Thoracic aorta (tissue), 2 donors: Measurements from ENCODE around the gene EYA4. TPM values are rescaled to one million over a fixed set of nuclear protein-coding genes. Genes with fewer than 3 reads are reported as not detected.

ENCODE experiments used
- ATAC-seq: fragments of 150-250 bp; one replicate; pipeline ENCODE4 v1.8.0; 2017; ENCODE audit warnings: low read depth; ENCODE audit not compliant: insufficient number of reproducible peaks, low FRiP score
- DNase-seq: peaks from one replicate; pipeline ENCODE4 v3.0.0-alpha.2; 2020; ENCODE audit warnings: low spot score
- H3K27ac ChIP-seq, 2 donors: fragments of 200-600 bp; sonication (generic); 1 replicate in 1 of 2; 2 replicates in 1 of 2; pipeline ENCODE4 v1.5.1; 2016; ENCODE audit warnings: mild to moderate bottlenecking in 2 of 2, moderate library complexity in 2 of 2
- H3K27me3 ChIP-seq: fragments of 200-600 bp; sonication (generic); replicated peaks from 2 replicates; pipeline ENCODE4 v1.6.0; 2016; ENCODE audit warnings: mild to moderate bottlenecking; ENCODE audit not compliant: insufficient read depth
- H3K36me3 ChIP-seq: fragments of 200-600 bp; sonication (generic); one replicate; pipeline ENCODE4 v1.5.1; 2016
- H3K4me1 ChIP-seq, 2 donors: fragments of 200-600 bp; sonication (generic); 1 replicate in 1 of 2; 2 replicates in 1 of 2; pipeline versions ENCODE4 v1.5.1 to v1.6.0; 2016; ENCODE audit warnings: low read depth in 2 of 2, mild to moderate bottlenecking in 1 of 2; ENCODE audit not compliant: control insufficient read depth in 1 of 2
- H3K4me3 ChIP-seq: fragments of 200-600 bp; sonication (generic); 2 replicates; pipeline ENCODE4 v1.5.1; 2016; ENCODE audit warnings: mild to moderate bottlenecking
- H3K9me3 ChIP-seq: fragments of 200-600 bp; sonication (generic); 2 replicates; pipeline ENCODE4 v1.5.1; 2016
- total RNA-seq, 2 donors: library from RNA; depleted of rRNA; stranded (reverse); fragments of >200 nt; gene quantifications; one replicate each; pipeline versions ENCODE4 v1.1.0 to v1.2.3, GENCODE V29; 2016
- TF ChIP-seq, protein P1 (sequence below): fragments of 200-600 bp; sonication (generic); IDR thresholded peaks from one replicate; pipeline ENCODE4 v1.5.1; 2019; ENCODE audit warnings: antibody characterized with exemption

Gene EYA4
- total RNA-seq, 2 donors from 2014 or later = 1.3 to 3.0 TPM

DNA sequence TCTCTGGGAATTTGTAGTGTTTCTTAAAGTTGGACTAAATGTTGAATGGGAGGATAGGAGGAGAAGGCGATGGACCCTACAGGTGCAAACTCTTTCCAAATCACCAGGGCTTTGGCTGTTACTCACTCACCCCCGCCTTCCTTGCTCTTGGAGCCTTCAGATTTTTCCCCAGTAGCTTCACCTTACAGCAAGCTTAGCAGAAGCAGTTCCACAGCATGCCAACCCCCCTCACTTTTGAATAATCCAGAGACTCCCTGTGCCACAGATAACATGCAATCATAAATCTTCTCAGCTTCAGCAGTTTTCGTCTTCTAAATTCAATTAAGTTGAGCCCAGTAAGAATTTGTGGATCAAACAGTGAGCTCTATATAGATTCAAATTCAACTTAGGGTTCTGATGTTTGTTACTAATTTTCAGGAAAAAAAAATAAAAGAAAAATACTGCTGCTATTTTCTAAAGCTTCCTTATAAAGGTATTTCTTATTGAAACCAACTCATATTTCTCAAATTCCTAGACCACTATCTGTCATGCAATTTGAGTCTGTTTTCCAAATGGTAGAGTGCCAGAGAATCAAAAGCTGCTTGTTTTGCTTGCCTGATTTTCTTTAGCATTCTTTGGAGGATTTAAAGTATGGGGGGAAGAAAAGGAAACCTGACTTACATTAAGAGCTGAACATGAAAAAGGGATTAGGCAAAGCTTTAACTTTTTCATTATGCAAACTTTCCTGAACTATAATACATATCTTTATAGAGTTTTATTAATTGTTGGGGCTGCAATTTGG is 166.4 kb downstream of the EYA4 start:
- no peak for ATAC-seq

DNA sequence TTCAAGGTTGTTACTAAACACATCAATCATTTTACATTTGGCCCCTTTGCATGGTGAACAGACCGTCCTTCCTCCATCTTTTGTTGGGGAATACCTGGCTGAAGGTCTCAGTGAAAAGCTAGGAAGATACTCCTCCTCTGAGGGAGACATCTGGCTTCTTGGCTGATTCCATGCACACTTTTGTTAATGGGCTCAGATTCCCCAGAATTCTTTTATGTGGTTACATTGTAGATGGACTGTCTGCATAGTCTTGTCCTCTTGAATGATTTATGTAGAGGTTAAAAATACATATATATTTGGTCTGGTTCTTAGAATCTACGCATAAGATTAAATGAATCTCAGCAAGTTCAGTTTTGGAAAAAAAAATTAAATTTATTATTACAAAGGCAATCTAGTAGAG is 167.0 kb downstream of the EYA4 start:
- Histone ChIP-seq H3K9me3 (no peaks in the 10 kb centered on the region), H3K27ac (no peak overlapping the region), H3K27me3 (no peaks in the 10 kb centered on the region), H3K4me3 (no peak overlapping the region), H3K36me3 (no peaks in the 10 kb centered on the region), H3K4me1 (no peaks in the 10 kb centered on the region)
- DNase-seq (no peak), ATAC-seq (no peak)
- TF ChIP-seq, protein P1, sequence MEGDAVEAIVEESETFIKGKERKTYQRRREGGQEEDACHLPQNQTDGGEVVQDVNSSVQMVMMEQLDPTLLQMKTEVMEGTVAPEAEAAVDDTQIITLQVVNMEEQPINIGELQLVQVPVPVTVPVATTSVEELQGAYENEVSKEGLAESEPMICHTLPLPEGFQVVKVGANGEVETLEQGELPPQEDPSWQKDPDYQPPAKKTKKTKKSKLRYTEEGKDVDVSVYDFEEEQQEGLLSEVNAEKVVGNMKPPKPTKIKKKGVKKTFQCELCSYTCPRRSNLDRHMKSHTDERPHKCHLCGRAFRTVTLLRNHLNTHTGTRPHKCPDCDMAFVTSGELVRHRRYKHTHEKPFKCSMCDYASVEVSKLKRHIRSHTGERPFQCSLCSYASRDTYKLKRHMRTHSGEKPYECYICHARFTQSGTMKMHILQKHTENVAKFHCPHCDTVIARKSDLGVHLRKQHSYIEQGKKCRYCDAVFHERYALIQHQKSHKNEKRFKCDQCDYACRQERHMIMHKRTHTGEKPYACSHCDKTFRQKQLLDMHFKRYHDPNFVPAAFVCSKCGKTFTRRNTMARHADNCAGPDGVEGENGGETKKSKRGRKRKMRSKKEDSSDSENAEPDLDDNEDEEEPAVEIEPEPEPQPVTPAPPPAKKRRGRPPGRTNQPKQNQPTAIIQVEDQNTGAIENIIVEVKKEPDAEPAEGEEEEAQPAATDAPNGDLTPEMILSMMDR = no peak

More for the DNA sequence above, 166.4 kb downstream of the EYA4 start:
- H3K27me3 ChIP-seq = no peaks in the 10 kb centered on the region
- DNase-seq = no peak
- H3K9me3 ChIP-seq = no peaks in the 10 kb centered on the region
- H3K36me3 ChIP-seq = no peaks in the 10 kb centered on the region
- no peaks in the 10 kb centered on the region for H3K4me1 ChIP-seq
- TF ChIP-seq, protein P1 = no peak
- no peak overlapping the region for H3K27ac ChIP-seq
- no peak overlapping the region for H3K4me3 ChIP-seq

DNA sequence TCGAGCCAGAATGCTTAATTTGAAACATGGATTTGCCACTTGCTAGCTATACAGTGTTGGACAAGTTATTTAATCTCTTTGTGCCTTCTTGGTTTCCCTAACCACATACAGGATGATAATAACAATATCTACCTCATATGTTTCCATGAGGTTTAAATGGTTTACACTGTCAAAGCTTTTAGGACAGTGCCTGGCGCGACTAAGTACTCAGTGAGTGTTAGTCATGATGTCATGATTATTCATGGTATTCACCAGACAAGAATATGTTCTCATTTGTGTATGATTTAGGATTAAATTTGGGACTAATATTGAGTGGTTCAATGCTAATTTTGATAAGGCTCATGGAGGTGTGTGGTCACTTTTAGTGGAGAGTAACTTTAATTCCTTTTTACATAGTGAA is 167.4 kb downstream of the EYA4 start:
- no peak for DNase-seq
- TF ChIP-seq, protein P1 = no peak
- Histone ChIP-seq H3K4me1 (no peaks in the 10 kb centered on the region), H3K9me3 (no peaks in the 10 kb centered on the region), H3K27me3 (no peaks in the 10 kb centered on the region), H3K27ac (no peak overlapping the region), H3K36me3 (no peaks in the 10 kb centered on the region), H3K4me3 (no peak overlapping the region)
- ATAC-seq = no peak

DNA sequence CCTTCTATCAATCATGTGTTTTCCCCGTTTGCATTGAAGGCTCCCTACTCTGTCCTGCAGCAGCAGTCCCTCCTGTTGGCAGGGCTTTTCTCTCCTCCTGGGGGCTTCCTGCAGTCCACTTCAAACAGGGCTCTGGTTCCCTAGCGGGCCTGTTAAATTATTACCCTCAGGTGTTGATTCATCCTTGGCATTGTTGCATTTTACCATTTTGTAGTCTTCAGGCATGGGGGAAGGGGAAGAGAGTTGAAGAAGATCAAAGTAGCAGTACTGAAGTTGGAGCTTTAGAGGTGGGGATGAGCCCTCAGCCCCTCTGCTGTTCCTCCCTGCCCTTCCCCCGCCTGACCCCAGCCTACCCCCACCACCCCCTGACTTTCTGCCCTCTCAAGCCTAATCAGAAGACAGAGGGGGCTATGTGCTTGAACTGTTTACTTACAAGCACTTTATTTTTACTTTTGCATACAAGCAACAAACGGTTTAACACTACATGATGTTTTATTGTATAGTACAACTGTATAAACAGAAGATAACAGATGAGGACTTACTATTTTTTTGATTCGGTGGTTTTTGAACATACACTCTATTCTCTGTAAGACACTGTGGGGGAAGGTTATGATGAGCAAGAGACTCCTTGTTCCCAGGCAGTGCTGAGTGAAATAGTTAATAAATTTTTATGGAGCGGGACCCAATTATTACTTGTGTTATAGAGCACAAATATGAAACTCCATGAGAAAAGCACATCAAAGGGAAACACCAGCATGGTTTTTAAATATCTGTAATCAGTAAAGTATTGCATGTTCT is 169.7 kb downstream of the EYA4 start:
- Histone ChIP-seq H3K4me1 (no peaks in the 10 kb centered on the region), H3K27me3 (no peaks in the 10 kb centered on the region), H3K36me3 (no peaks in the 10 kb centered on the region), H3K4me3 (no peak overlapping the region), H3K27ac (no peak overlapping the region), H3K9me3 (no peaks in the 10 kb centered on the region)
- no peak for DNase-seq
- TF ChIP-seq, protein P1 = no peak
- no peak for ATAC-seq

DNA sequence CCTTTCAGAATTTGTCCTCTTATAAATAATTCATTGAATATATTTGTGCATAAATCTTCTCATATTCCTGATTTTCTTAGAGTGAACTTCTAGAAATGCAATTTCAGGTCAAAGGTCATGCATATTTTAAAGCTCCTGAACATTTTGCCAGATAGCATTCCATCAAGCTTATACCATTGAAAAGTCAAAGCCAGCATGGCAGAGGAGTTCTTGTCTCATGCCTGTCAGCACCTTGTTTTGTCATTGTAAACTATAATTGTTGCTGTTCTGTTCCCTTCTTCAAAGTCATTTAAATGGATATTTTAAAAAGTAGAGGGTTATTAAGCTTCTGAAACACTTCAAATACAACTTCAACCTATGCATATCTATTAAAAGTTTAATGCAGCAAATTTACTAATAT is 170.6 kb downstream of the EYA4 start:
- TF ChIP-seq, protein P1 = no peak
- DNase-seq = no peak
- no peak for ATAC-seq

More for the DNA sequence above, 170.6 kb downstream of the EYA4 start:
- Histone ChIP-seq H3K4me1 (no peaks in the 10 kb centered on the region), H3K27me3 (no peaks in the 10 kb centered on the region), H3K4me3 (no peak overlapping the region), H3K36me3 (no peaks in the 10 kb centered on the region), H3K27ac (no peak overlapping the region), H3K9me3 (no peaks in the 10 kb centered on the region)
